PC-9 (cell line): ENCODE data around the gene LMX1A.

ENCODE experiments used
- EZH2 ChIP-seq: fragments of 200-600 bp; sonication (generic); IDR thresholded peaks from 2 replicates; pipeline ENCODE4 v1.8.0; 2017; ENCODE audit warnings: antibody characterized with exemption, low read depth
- TF ChIP-seq, protein P1 (sequence below): fragments of 200-600 bp; sonication (generic); conservative IDR thresholded peaks from 2 replicates; pipeline ENCODE4 v1.6.1; 2017; ENCODE audit warnings: mixed run types, antibody characterized with exemption, mild to moderate bottlenecking, moderate library complexity

DNA sequence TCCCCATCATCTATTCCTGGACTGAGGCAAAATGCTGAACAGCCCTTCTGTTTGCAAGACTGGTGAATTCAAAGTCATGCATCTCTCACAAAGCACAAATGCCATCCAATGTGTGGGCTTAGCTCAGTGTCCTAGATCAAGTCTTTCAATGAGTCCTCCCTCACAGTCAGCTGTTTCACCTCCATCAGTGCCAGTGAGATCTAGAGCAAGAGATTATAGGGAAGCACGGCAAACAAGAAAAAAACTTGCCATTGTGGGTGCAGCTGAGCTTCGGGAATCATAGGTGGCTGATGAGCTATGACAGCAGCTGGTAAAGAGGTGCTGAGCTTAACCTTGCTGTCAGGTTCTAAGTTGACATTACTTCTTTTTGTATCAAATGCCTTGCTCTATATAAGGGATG, 130.2 kb downstream of the LMX1A start:
- no peak for TF ChIP-seq EZH2
- TF ChIP-seq, protein P1, sequence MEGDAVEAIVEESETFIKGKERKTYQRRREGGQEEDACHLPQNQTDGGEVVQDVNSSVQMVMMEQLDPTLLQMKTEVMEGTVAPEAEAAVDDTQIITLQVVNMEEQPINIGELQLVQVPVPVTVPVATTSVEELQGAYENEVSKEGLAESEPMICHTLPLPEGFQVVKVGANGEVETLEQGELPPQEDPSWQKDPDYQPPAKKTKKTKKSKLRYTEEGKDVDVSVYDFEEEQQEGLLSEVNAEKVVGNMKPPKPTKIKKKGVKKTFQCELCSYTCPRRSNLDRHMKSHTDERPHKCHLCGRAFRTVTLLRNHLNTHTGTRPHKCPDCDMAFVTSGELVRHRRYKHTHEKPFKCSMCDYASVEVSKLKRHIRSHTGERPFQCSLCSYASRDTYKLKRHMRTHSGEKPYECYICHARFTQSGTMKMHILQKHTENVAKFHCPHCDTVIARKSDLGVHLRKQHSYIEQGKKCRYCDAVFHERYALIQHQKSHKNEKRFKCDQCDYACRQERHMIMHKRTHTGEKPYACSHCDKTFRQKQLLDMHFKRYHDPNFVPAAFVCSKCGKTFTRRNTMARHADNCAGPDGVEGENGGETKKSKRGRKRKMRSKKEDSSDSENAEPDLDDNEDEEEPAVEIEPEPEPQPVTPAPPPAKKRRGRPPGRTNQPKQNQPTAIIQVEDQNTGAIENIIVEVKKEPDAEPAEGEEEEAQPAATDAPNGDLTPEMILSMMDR, result no peak
